ENCODE data around the gene SDC1. TPM values are rescaled to one million over a fixed set of nuclear protein-coding genes. Genes with fewer than 3 reads are reported as not detected.
A peak's percentile ranks its signal among the peaks of the same experiment; 100 is the strongest.

Gene SDC1
- total RNA-seq, 1 experiment from 2014 or later = 127 TPM

DNA sequence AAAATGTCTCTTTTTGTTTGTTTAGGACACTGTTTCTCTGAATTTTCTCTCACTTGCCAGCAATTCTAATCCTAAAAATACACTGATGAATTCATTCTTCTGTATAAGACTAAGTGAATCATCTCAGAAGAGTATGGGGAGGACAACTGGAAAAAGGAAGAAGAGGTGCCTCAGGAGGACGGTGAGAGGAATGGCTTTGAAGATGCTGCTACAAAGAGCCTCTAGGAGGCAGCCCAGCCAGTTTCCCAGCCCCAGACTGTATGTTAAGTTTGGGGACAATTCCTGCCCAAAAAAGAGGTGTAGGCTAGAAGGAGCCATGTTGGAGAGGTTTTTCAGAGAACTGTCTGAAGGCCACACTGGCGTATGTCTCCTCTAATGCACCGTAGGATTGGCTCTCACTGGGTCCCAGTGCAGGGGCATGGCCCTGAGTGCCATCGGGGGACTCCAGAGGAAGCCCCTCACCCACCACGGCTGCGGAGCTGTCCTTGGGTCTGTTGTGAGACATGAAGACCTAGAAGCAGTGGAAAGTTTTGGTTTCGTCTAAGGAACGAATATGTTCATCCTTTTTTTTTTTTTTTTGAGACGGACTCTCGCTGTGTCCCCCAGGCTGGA is 3.1 kb upstream of the SDC1 start:
- no peak for DNase-seq (ENCODE audit: low read depth)

DNA sequence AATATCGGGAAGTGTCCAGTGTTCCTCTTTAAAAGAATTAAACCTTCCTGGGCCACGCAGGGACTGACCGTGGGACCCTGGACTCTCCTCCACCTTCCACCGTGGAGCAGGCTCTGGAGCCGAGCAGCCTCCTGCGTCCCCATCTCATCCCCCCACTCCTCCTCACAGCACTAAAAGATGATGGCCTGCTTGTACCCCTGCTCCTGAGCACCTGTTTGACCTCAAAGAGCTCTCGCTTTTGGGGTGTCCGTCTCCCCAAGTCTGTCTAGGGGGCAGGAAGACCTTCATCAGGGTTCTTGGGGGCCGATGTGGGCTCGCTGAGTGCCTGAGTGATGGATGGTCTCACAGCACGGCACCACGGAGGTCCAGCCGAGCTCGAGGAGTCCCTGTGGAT is 1.2 kb upstream of the SDC1 start:
- DNase-seq (ENCODE audit: low read depth) = no peak

DNA sequence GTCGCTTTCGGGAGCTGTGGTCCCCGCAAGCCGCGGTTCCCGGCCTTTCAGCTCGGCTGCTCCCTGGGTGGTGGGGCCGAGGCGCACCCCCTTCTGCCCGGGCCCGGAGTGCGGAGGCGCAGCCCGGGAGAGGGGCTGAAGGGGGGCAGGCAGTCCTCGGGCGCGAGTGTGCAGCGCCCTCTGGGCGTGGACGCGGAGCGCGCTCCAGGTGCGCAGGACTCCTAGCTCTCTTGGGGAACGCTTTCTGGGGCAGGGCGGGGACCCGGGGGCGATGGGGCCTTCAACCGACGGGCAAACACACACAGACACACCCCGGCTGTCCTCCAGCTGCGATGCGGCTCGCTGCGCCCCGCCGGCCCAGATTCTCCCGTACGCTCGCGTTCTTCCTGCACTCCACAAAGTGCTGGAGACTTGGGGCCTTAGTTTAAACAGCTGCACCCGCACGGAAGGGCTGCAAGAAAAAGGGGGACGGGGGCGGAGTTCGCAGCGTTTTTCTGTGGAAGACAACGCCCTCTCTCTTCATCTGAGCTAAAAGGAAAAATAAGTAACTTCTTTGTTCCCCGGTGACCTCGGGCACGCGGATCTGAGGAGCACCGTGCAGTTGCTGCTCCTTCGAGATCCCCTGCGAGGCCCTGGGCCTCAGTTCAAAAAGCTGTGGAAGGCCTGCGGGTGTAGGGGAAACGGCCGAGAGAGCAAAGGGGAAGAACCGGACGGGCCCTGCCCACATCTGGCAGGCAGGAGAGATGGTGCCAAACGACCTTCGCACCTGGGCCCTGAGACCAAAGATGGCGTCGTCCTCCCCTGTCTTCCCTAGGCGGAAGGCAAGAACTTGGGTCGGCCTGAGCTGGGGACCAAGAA is 593 bp upstream of the SDC1 start:
- peak; percentile 72 for DNase-seq (ENCODE audit: low read depth)

DNA sequence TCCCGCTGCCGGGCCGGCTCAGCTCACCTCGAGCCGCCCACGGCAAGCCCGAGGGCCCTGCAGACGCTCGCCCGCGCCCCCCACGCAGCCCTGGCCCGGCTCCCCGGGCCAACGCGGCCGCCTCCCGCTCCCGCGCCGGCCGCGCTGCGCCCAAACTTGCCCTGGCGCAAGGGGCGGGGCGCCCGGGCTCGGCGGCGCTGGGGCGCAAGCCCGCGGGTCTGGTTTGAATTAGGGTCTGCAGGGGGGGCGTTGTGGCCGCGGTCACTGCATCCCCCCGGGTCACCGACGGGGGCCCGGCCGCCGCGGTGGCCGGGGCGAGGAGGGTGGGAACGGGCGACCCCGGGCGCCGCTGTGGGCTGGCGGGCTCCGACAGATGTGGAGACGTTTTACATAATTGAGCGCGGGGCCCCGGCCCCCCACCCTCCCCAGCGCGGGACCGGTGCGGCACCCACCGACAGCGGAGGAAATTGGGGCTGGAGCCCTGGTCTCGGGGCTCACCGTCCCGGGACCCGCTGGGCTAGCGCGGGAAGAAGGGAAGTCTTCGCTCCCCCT is 690 bp downstream of the SDC1 start:
- DNase-seq (ENCODE audit: low read depth) = no peak

DNA sequence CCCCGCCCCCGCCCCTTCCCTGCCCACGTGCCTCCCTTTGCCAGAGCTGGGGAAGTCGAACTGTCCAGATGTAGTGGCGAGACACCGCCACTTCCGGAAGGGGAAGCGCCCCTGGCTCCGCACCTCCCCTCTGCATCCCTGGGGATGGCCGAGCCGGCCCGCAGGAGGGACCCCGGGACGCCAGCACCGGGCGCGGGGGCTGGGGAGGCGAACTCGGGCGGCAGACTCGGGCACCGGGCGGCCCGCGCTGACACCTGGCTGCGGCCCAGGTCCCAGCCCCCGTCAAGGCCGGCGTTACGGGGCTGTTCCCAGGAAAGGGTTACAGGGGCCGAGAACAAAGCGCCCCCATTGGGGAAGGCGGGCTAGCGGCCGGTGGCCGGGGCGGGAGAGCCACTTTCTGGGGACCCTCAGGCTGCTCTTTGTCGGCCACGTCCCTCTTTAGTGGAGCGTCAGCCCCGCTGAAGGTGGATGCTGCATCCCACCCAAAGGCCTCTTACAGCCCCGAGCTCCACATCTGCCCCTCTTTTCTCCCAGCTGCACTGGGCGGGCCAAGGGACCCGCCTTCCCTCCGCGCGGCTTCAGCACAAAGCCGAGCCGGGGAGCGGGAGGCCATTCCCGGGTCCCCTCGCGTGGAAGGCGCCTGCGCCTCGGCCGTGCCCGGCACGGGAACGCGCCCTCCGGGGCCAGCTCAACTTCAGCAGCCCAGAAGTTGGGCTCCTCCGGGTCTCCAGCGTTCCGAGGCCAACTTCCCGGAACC is 1.3 kb downstream of the SDC1 start:
- peak; percentile 60 for DNase-seq (ENCODE audit: low read depth)

DNA sequence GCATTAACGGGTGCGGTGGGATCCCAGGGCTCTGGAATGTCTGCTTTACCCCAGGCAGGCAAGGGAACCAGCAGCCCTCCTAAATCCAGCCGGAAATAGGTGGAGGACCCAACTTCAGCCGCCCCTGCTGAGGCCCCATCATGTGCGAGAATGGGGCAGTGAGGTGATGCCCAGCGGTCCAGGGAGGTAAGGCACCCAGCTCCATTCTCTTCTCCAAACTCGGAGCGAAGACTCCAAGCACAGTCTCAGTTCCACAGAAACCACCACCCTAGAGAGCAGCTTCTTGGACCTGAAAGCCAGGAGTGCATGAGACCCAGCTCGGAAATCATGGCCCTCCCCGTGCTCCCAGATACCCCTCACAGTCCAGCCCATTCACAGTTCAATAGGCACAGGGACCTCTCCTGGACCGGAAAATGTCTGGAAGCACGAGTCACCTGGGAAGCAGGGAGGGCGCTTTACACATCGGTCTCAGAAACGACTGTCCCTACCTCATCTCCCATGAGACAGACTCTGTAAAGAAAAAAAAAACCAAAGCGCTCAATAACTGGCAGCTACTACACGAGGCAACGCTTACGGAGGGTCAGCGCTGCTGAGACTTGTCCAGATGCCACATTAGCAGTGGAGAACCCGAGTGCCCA is 2.0 kb downstream of the SDC1 start:
- DNase-seq (ENCODE audit: low read depth) = no peak

DNA sequence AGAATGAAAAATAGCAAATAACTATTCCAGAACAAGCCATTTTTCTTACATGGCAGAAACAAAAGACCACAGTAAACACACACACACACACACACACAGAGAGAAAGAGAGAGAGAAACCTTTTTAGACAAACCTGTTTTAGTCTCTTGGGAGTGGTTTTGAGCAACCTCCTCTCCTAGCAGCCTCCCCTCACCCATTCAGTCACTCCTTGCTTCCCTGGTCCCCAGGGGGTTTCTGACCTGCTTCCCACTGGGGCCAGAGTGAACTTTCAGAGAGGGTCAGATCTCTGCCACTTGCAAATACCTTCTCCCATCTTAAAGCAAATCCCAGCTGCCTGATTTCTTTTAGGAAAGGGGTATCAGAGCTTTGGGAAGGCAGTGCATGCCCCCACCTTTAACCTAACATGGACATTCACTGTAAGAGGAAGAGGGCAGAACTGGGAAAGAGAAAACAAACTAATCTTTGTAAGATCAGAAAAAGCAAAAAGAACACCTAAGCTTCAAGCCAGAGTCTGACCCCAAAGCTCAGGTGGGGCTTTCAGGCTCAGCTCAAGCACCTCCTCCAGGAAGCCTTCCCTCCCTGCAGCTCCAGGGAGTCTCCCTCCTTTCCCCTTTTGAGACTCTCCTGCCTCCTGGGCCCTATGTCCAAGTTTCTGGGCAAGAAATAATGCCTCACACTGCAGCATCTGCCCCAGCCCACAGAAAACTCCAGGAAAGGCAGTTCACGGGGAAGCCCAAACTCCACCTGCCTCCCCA is 2.7 kb downstream of the SDC1 start:
- no peak for DNase-seq (ENCODE audit: low read depth)

DNA sequence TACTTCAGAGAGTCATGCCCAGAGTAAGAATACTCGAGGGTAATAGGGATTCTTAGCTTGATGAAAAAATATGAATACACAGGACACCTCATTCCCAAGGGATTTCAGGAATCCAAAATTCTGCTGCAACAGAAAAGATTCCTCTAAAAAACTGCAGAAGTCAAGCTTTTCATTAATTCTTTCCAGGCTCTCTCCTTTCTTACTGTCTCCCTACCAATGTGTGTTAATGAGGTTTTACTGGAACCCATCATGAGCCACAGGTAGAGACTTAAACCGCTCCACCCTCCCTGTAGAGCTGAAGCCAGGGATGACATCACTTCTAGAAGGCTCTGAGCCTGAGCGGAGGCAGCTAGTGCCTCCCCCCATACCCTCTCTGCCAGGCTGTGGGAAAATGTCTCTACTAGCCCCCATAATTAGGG is 3.4 kb downstream of the SDC1 start:
- DNase-seq (ENCODE audit: low read depth) = peak; percentile 43

DNA sequence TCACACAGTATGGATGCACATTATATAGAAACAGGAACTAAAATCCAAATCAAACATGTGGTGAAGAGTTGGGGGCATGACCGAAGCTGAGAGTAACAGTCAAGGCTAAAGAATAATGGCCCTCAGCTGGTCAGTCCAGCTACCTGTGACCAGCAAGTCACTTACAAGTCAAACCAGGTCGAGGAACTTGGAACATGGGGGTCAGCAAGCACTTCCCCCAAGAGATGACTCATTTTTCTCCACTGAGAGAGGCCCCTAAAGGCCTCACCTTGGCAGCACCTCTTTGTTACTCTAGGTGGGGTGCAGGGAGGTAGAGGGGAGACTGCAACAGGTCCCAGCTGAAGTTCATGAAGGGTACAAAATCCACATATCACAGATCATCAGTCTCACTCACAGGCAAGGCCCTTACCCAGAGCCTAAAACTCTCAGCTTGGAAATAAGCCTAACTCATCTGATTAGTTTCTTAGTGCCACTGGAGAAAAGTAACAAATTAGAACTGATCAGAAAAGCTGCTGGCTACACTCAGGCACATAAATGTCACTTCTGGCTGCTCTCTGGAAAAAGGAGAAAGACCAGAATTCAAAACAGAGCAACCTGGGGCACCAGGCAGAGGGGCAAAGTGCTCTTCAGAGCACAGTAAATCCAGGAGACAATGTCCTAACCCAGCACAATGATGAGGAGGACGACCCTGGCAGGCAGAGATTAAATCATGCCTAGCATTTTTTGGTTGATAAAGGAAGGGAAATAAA is 4.0 kb downstream of the SDC1 start:
- DNase-seq (ENCODE audit: low read depth) = no peak

DNA sequence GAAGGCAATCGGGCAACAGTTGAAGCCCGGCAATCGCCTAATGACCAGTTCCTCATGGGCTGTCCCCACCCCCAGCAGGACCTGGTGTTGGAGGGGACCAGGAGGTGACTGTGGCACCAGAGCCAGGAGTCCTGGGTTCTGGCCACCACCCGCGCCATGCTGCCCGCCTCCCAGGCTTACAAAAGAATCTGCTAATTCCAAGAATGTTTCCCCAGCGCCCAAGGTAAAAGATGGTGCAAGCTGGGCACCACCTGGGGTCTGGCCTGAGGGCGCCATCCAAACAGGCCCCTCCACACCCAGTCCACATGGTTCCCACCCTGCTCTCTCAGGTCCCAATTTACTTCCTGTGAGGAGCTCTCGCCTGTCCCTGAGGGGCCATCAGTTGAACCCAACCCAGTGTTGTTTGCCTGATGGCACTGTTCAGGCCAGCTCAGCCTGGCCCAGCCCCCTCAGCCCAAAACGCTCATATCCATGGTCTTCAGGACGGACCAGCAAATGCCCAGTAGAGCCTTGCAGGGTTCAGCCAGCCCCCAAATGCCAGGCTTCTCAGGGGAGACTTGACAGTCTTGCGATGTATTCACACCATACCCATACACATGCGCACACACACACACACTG is 5.1 kb downstream of the SDC1 start:
- DNase-seq (ENCODE audit: low read depth) = no peak

DNA sequence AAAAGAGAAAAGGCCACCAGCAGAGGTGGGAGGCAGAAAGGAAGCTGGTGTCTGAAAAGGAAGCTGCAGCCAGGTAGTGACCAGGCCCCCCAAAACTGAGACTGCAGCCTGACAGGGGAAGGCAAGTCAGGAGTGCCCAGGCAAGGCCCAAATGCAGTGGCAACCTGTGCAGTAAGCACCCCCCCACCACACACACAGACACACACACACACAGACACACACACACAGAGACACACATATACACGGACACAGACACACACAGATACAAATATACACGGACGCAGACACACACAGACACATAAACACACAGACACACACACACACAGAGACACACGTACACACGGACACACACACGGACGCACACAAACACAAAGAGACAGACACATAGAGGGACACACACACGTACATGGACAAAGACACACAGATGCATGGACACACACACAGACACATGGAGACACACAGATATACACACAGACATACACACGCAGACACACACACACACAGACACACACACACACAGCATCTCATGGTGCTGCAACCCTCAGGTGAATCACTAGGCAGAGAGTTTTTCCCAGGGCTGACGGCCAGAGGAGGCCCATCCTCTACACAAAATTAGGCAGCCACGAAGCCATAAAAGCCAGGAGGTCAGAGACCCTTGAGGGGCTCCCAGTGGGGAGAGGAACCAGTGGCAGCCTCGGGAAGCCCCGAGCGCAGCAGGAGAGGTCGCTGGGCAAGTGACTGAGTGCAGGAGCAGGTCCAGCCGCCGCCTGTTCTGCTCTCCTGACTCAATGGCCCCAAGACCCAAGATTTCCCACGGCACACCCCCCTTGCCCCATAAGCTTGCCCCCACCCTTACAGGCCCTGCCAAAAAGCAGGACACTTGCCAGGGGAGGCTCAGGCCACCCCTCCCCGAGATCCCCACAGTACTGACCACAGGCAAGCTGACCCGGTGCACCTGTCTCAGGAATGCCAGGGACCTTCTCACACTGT is 6.3 kb downstream of the SDC1 start:
- no peak for DNase-seq (ENCODE audit: low read depth)

DNA sequence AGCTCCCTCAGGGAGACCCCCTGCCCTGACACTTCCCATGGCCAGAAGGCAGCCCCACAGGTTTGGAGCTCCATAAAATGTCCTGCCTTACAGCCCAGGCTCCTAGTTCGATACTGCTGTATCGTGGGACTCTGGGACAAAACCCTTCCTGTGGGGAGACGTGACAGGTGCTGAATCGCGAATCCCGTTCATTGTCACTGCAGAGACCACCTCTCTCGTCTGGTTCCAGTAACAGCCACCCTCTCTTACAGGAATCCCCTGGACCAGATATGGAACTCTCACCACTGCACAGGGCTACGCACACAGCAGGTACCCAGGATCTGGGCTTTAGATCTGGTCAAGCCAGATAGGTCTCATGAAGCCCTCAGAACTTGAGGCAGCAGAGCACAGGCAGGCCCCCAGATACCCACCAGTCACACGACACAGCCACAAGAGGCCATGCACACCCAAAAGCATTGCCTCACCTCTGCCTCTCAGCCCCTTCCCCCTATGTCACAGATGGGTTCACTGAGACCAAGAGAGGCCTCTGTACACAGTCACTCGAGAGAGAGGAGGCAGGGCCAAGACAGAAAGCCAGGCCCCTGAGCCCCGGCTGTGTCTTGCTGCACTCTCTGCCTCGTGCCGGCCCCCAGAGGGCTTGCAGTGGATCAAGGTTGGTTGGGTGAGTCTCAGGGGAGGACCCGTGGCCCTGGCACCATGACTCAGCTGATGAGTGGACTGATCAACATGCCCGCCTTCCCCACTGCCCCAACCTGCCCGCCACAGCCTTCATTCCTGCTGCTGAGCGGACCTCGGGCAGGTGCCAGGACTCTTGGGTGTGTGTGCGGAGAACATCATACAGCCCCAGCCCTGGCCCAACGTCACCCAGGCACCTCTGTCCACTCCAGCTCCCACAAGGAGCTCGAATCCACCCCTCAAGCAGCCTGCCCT is 7.6 kb downstream of the SDC1 start:
- peak; percentile 77 for DNase-seq (ENCODE audit: low read depth)

DNA sequence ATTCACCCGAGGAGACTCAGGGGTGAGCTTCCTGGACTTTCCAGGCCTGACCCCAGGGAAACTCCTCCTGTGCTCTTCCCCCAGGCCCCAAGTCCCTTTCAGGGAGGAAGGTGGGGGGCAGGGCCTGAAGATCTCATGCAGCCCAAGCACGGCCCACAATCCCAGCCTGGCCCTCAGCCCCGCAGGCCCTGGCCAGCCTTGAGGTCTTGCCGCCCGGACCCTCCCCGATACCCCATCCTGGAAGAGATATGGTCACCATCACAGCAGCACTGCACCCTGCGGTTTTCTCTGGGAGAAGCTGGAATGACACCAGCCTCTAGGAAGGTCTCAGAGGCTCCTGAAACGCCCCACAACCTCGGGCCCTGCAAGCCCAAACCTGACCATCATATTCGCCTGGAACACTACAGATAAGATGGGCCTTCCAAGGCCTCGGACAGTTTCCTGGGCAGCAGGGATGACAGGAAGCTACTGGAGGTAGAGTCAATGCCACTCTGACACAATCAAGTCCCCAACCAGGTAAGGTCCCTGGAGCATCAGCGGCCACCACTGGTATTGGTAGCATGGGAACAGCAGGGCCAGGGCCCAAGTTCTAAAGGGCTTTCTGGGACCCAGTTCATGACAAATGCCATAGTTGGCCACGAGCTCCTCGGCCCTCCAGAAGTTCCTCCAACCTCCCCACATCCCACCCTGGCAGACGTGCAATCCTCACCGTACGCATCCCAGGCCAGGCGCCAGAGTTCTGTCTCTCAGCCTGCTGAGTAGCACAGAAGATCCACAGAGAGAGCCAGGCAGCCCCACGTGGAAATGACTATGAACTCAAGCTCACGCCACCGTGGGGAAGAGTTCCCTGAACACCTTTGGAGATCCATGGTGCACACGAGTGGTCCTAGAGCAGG is 8.6 kb downstream of the SDC1 start:
- no peak for DNase-seq (ENCODE audit: low read depth)

DNA sequence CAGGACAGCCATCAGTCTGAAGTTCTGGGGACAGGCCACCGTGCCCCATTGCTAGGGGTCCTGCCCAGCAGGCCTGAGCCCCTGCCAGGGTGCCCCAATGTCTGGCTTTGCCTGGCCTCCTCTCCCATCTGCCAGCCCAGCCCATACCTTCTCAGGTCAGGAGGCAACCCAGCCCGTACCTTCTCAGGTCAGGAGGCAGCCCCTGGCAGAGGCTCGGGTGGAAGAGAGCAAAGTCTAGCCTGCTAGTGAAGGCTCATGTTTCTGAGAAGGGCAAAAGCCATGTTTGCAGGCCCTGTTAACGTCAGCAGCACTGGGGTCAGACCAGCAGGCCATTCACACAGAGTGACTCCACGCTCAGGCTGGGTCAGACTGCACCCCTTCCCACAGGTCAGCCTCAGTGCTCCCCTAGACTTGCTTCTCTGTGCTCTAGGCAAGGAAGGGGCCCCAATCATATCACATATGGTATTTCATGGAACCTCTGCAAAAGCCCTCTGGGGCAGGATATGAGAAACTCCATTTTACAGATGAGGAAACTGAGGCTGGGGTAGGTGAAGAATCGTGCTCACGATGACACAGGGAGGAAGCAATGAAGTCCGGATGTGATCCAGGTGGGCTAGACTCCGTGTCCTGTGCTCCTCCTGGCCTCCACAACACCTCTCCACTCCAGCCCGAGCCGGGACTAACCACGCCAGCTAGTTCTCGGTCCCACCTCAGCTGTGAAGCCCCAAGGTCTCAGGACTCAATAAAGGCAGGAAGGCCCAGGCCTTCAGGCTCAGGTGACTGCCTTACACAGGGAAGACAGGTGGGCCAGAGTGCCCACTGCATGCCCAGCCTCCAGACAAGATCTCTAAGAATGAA is 9.5 kb downstream of the SDC1 start:
- no peak for DNase-seq (ENCODE audit: low read depth)

DNA sequence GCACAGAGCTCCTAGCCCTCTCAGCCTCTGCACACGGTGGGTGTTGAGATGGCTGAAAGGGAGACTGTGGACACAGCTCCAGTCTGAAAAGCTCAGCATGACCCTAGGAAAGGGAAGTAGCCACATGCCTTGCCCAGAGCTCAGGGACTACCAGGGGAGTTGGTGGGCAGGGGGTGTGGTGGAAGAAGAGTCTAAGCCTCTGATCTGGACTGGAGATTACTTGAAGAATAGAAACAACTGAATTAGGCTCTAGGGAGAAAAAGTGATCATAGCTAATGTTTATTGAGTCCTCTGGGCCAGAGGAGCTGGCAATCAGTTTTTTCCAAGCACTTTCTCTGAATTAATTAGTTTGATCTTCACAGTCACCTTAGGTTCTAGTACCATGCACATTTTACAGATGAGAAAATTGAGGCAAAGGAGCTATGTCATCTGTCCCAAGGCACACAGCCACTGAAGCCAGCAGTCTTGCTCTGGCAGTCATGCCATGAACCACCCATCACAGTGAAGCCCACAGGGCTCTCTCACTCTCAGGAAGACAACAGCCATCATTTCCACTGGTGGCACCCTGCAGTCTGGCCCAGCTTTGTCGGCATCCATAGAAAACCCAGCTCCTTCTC is 10.3 kb downstream of the SDC1 start:
- no peak for DNase-seq (ENCODE audit: low read depth)
